Measurements from ENCODE around the gene MYOZ2. TPM values are rescaled to one million over a fixed set of nuclear protein-coding genes. Genes with fewer than 3 reads are reported as not detected.
A peak's percentile ranks its signal among the peaks of the same experiment; 100 is the strongest.

Gene MYOZ2
- total and polyA plus RNA-seq, 2 experiments from 2014 or later = 0.22 to 0.59 TPM

DNA sequence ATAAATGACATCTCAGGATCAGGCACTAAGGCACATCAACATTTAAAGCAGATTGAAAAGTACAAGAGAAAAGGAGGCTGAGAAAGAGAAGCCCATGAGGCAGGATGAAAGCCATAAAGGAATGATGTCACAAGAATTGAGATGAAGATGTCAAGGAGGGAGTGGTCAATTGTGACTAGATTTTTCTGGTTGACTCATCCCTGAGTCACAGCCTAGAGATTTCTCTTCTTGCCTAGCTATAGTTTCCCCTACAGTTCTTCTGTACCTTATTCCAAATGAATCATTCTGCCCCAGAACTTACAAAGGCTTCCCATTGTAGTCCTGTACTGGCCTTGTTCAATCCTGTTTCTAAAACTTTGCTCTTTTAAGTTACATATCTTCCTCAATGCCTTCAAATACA, 73.4 kb downstream of the MYOZ2 start:
- no peaks in the 10 kb centered on the region for H4K20me1 ChIP-seq (ENCODE audit: insufficient read depth)
- 0 out of 2 replicates have a peak overlapping the region, but pooled peaks have one; percentile 7 for H2AFZ ChIP-seq
- in situ Hi-C loops (cut with MboI) = no loop called here
- peak; percentile 95 for DNase-seq
- no peaks in the 10 kb centered on the region for H3K9me3 ChIP-seq (ENCODE audit: low read depth)
- H3K27me3 ChIP-seq (replicated peaks; ENCODE audit: insufficient read depth) = no peaks in the 10 kb centered on the region
- peaks cover 68% of the 10 kb centered on the region for H3K4me1 ChIP-seq (ENCODE audit: insufficient read depth)
- no peaks in the 10 kb centered on the region for H3K36me3 ChIP-seq (ENCODE audit: low read depth)
- peaks cover 9% of the 10 kb centered on the region for H3K79me2 ChIP-seq (ENCODE audit: insufficient read depth)
- H3K4me3 ChIP-seq = peak overlapping the region; percentile 17; the same call in 1 of the 2 replicates
- peak overlapping the region; percentile 66 for H3K4me2 ChIP-seq (ENCODE audit: unreplicated experiment)
- H3K9me2 ChIP-seq (ENCODE audit: insufficient read depth) = no peaks in the 10 kb centered on the region
- H3F3A ChIP-seq (ENCODE audit: insufficient read depth) = peaks cover 59% of the 10 kb centered on the region
- H3K27ac ChIP-seq = peak overlapping the region; percentile 91
- peak overlapping the region; percentile 59 for H3K9ac ChIP-seq
- TF ChIP-seq EZH2 (IDR thresholded peaks at IDR 0.05; ENCODE audit: insufficient read depth, poor library complexity, severe bottlenecking) = no peak
- TF ChIP-seq EZH2phosphoT487 (IDR thresholded peaks at IDR 0.05; ENCODE audit: insufficient read depth, low read depth) = no peak

DNA sequence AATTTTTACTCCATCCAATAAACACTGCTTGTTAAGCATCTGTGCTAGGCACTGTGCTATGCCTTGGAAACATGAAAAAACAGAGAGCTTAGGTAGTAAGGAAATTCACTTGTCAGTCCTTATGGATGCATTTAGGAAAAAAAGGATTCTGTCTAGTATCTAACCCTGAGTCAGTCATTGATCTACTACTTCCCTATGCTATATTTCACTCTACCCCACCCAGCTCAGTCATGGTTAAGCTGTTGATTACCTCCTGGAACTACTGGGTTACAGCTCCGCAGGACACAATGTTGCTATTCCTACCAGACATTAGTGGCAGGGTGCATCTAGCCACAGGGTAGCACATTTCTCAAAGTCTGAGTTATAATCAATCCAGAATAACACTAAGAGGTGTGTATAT, 74.0 kb downstream of the MYOZ2 start:
- H3K4me3 ChIP-seq = peak overlapping the region; percentile 17; the same call in 1 of the 2 replicates
- in situ Hi-C loops (cut with MboI) = no loop called here
- no peaks in the 10 kb centered on the region for H4K20me1 ChIP-seq (ENCODE audit: insufficient read depth)
- peaks cover 59% of the 10 kb centered on the region for H3F3A ChIP-seq (ENCODE audit: insufficient read depth)
- H3K9me3 ChIP-seq (ENCODE audit: low read depth) = no peaks in the 10 kb centered on the region
- peak overlapping the region; percentile 59 for H3K9ac ChIP-seq
- H3K79me2 ChIP-seq (ENCODE audit: insufficient read depth) = peaks cover 14% of the 10 kb centered on the region
- 64 to 86% methylated on average over 1 of the region's 1 CpG for WGBS, 2 experiments (ENCODE audit: low coverage in 1 of 2, low lambda C conversion rate in 2 of 2, missing lambda C conversion rate in 2 of 2)
- H3K36me3 ChIP-seq (ENCODE audit: low read depth) = no peaks in the 10 kb centered on the region
- H3K4me1 ChIP-seq (ENCODE audit: insufficient read depth) = peaks cover 67% of the 10 kb centered on the region
- peak overlapping the region; percentile 91 for H3K27ac ChIP-seq
- H3K27me3 ChIP-seq (replicated peaks; ENCODE audit: insufficient read depth) = no peaks in the 10 kb centered on the region
- DNase-seq = peak; percentile 22
- TF ChIP-seq EZH2 (IDR thresholded peaks at IDR 0.05; ENCODE audit: insufficient read depth, poor library complexity, severe bottlenecking) (no peak), EZH2phosphoT487 (IDR thresholded peaks at IDR 0.05; ENCODE audit: insufficient read depth, low read depth) (no peak)
- peak overlapping the region; percentile 66 for H3K4me2 ChIP-seq (ENCODE audit: unreplicated experiment)
- H3K9me2 ChIP-seq (ENCODE audit: insufficient read depth) = no peaks in the 10 kb centered on the region
- 0 out of 2 replicates have a peak overlapping the region, but pooled peaks have one; percentile 7 for H2AFZ ChIP-seq

DNA sequence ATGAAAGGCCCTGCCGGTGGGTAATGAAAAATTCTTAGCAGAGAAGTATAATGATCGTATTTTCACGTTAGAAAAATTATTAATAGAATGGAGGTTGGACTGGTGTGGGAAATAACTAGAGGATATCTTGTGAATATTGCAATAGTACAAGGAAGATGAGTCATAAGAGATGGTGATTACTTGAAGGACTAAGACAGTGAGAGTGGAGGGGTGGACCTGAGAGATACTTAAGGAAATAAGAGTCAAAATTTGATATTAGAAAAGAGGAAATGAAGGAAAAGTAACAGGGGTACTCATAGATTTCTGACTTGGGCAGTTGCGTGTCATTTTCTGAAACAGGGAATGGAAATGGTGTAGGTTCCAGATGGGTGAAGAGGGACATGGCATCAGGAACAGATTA, 75.1 kb downstream of the MYOZ2 start:
- Histone ChIP-seq H3K27ac (peak overlapping the region; percentile 91), H3K9me3 (ENCODE audit: low read depth) (no peaks in the 10 kb centered on the region), H3K4me3 (no peak overlapping the region), H3K79me2 (ENCODE audit: insufficient read depth) (peaks cover 26% of the 10 kb centered on the region), H3K9me2 (ENCODE audit: insufficient read depth) (no peaks in the 10 kb centered on the region), H3K4me2 (ENCODE audit: unreplicated experiment) (peak overlapping the region; percentile 97), H4K20me1 (ENCODE audit: insufficient read depth) (no peaks in the 10 kb centered on the region), H2AFZ (no peak overlapping the region), H3K4me1 (ENCODE audit: insufficient read depth) (peaks cover 60% of the 10 kb centered on the region), H3F3A (ENCODE audit: insufficient read depth) (peaks cover 59% of the 10 kb centered on the region), H3K9ac (no peak overlapping the region), H3K27me3 (replicated peaks; ENCODE audit: insufficient read depth) (no peaks in the 10 kb centered on the region), H3K36me3 (ENCODE audit: low read depth) (no peaks in the 10 kb centered on the region)
- peak; percentile 74 for DNase-seq
- WGBS, 2 experiments (ENCODE audit: low coverage in 1 of 2, low lambda C conversion rate in 2 of 2, missing lambda C conversion rate in 2 of 2) = 70 to 74% methylated on average over 4 of the region's 4 CpGs
- TF ChIP-seq EZH2phosphoT487 (IDR thresholded peaks at IDR 0.05; ENCODE audit: insufficient read depth, low read depth) = no peak
- no peak for TF ChIP-seq EZH2 (IDR thresholded peaks at IDR 0.05; ENCODE audit: insufficient read depth, poor library complexity, severe bottlenecking)
- in situ Hi-C loops (cut with MboI) = no loop called here

DNA sequence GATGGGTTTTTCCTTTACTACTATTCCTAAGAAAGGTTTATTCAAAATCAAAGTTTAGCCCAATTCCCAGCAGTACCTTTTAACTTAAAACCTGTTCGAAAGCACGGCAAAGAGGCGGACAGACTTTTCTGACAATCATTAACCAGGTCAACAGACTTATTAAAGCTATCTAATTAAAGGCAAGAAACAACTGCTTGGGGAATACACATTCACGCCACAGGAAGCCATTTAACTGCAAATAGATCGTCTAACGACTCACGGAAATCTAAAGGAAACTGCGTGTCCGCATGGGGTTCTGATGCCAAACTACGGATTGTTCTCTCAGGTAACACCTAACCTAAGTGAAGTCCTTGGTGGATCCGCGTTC, 76.2 kb downstream of the MYOZ2 start:
- no peaks in the 10 kb centered on the region for H4K20me1 ChIP-seq (ENCODE audit: insufficient read depth)
- H3K9me2 ChIP-seq (ENCODE audit: insufficient read depth) = no peaks in the 10 kb centered on the region
- H2AFZ ChIP-seq = peak overlapping the region; percentile 87
- TF ChIP-seq EZH2 (IDR thresholded peaks at IDR 0.05; ENCODE audit: insufficient read depth, poor library complexity, severe bottlenecking) (no peak), EZH2phosphoT487 (IDR thresholded peaks at IDR 0.05; ENCODE audit: insufficient read depth, low read depth) (no peak)
- H3K4me1 ChIP-seq (ENCODE audit: insufficient read depth) = peaks cover 49% of the 10 kb centered on the region
- H3K9ac ChIP-seq = peak overlapping the region; percentile 84
- H3K4me3 ChIP-seq = peak overlapping the region; percentile 97
- H3K27ac ChIP-seq = peak overlapping the region; percentile 72
- H3K27me3 ChIP-seq (replicated peaks; ENCODE audit: insufficient read depth) = no peaks in the 10 kb centered on the region
- peak overlapping the region; percentile 97 for H3K4me2 ChIP-seq (ENCODE audit: unreplicated experiment)
- no peaks in the 10 kb centered on the region; the same call in 1 of the 2 replicates for H3K36me3 ChIP-seq (ENCODE audit: low read depth)
- WGBS, 2 experiments (ENCODE audit: low coverage in 1 of 2, low lambda C conversion rate in 2 of 2, missing lambda C conversion rate in 2 of 2) = 3% methylated on average over 12 of the region's 12 CpGs
- H3K79me2 ChIP-seq (ENCODE audit: insufficient read depth) = peaks cover 37% of the 10 kb centered on the region
- peak; percentile 18 for DNase-seq
- H3F3A ChIP-seq (ENCODE audit: insufficient read depth) = peaks cover 50% of the 10 kb centered on the region
- in situ Hi-C loops (cut with MboI) = no loop called here
- no peaks in the 10 kb centered on the region for H3K9me3 ChIP-seq (ENCODE audit: low read depth)

Measured in GM23248 (cell line).